RWPE2 (cell line): ENCODE measurements around the gene GPC5.

ENCODE experiments used
- ATAC-seq: fragments of 200-7000 bp; cut with Tn5 transposase; 3 replicates; pipeline ENCODE4 v1.9.1; 2021; ENCODE audit warnings: low read depth
- DNase-seq: peaks from one replicate; pipeline ENCODE4 v3.0.0-alpha.2; 2020; ENCODE audit warnings: low spot score
- H3K27ac ChIP-seq: fragments of 450-650 bp; 2 replicates; pipeline ENCODE4 v1.5.1; 2017; ENCODE audit warnings: mild to moderate bottlenecking; ENCODE audit not compliant: poor library complexity, severe bottlenecking
- H3K27me3 ChIP-seq: fragments of 250-450 bp; sonication (Bioruptor Pico); 2 replicates; pipeline ENCODE4 v1.5.1; 2021; ENCODE audit warnings: mild to moderate bottlenecking, moderate library complexity; ENCODE audit not compliant: insufficient read depth, poor library complexity, severe bottlenecking
- H3K36me3 ChIP-seq: fragments of 250-450 bp; sonication (Bioruptor Pico); 2 replicates; pipeline ENCODE4 v1.5.1; 2020; ENCODE audit warnings: low read depth, mild to moderate bottlenecking, moderate library complexity
- H3K4me1 ChIP-seq: fragments of 250-450 bp; sonication (Bioruptor Pico); 2 replicates; pipeline ENCODE4 v1.5.1; 2021; ENCODE audit warnings: mild to moderate bottlenecking, moderate library complexity; ENCODE audit not compliant: insufficient read depth, poor library complexity, severe bottlenecking
- H3K4me3 ChIP-seq: fragments of 250-450 bp; sonication (Bioruptor Pico); 2 replicates; pipeline ENCODE4 v1.5.1; 2021; ENCODE audit warnings: mild to moderate bottlenecking, moderate library complexity; ENCODE audit not compliant: severe bottlenecking
- H3K9me3 ChIP-seq: fragments of 250-450 bp; sonication (Bioruptor Pico); 2 replicates; pipeline ENCODE4 v1.5.1; 2021; ENCODE audit warnings: mild to moderate bottlenecking, moderate library complexity; ENCODE audit not compliant: severe bottlenecking
- CTCF ChIP-seq: fragments of 450-650 bp; IDR thresholded peaks from one replicate; pipeline ENCODE4 v1.5.1; 2017; ENCODE audit warnings: mild to moderate bottlenecking, moderate library complexity; ENCODE audit not compliant: poor library complexity, severe bottlenecking

Gene GPC5

DNA sequence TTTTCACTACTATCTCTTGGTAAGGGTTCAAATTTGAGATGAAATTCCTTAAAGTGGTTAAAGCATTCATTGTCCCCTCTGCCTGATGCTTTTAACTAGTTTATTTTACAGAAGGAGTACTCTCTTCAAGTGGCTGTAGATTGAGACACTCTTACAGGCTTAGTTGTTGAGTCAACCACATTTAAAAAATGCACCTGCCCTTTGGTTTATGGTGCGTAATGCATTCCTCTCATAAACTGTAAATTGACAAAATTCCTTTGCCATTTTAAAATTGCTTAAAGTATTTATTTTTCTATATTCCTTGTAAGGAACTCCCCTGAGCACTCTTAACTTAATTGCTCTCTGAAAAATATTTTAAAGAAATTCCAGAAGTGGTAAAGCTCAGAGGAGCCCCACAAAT is 826 bp upstream of the GPC5 start:
- Histone ChIP-seq H3K27me3 (peaks cover 78% of the 10 kb centered on the region), H3K36me3 (no peaks in the 10 kb centered on the region), H3K4me1 (peaks cover 5% of the 10 kb centered on the region), H3K9me3 (peaks cover under 1% of the 10 kb centered on the region), H3K4me3 (no peak overlapping the region), H3K27ac (no peak overlapping the region)
- ATAC-seq (no peak), DNase-seq (no peak)
- no peak for TF ChIP-seq CTCF

- Histone ChIP-seq H3K27me3 (peaks cover 72% of the 10 kb centered on the region), H3K36me3 (no peaks in the 10 kb centered on the region), H3K27ac (no peak overlapping the region), H3K4me3 (no peak overlapping the region), H3K9me3 (peaks cover 2% of the 10 kb centered on the region), H3K4me1 (peaks cover 5% of the 10 kb centered on the region)
- ATAC-seq (no peak), DNase-seq (no peak)
- no peak for TF ChIP-seq CTCF
Observed at GRCh38 chr13:91399189-91400062, 1.0 kb downstream of the GPC5 start.

DNA sequence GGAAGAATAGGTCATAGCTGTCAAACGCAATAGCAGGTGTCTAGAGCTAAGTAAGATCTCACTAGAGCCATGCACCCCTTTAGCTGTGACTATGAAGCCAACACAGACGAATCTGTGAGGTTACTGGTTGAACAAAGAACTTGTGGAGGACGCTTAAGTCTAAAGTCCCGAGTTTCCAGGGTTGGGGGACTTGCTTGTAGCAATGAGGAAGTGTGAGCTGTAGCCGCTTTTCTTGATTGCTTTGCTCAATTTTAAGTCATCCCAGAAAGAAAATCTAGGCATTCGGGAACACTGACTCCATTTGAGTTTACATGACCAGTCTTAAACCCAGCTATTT is 1.6 kb downstream of the GPC5 start:
- DNase-seq (no peak), ATAC-seq (no peak)
- Histone ChIP-seq H3K36me3 (no peaks in the 10 kb centered on the region), H3K27ac (no peak overlapping the region), H3K9me3 (peaks cover 2% of the 10 kb centered on the region), H3K4me3 (no peak overlapping the region), H3K27me3 (peaks cover 69% of the 10 kb centered on the region), H3K4me1 (peaks cover 5% of the 10 kb centered on the region)
- TF ChIP-seq CTCF, result no peak

- DNase-seq, result no peak
- ATAC-seq, result no peak
- no peak overlapping the region for H3K4me3 ChIP-seq
- TF ChIP-seq CTCF, result no peak
- H3K4me1 ChIP-seq, result peaks cover 5% of the 10 kb centered on the region
- H3K9me3 ChIP-seq, result peaks cover 2% of the 10 kb centered on the region
- H3K27ac ChIP-seq, result no peak overlapping the region
- H3K27me3 ChIP-seq, result peaks cover 69% of the 10 kb centered on the region
- no peaks in the 10 kb centered on the region for H3K36me3 ChIP-seq
Observed at GRCh38 chr13:91400671-91401070, 2.2 kb downstream of the GPC5 start.

- Histone ChIP-seq H3K27me3 (peaks cover 57% of the 10 kb centered on the region), H3K4me3 (no peak overlapping the region), H3K4me1 (peaks cover 5% of the 10 kb centered on the region), H3K27ac (no peak overlapping the region), H3K9me3 (peaks cover 2% of the 10 kb centered on the region), H3K36me3 (no peaks in the 10 kb centered on the region)
- no peak for TF ChIP-seq CTCF
- ATAC-seq, result no peak
- no peak for DNase-seq
Observed at GRCh38 chr13:91401920-91402319, 3.5 kb downstream of the GPC5 start.
